ENCODE data around the gene RNF112.
A peak's percentile ranks its signal among the peaks of the same experiment; 100 is the strongest.
"Not testable (repeated sequence)": the region's sequence is repeated elsewhere in the genome, so short reads cannot be mapped to it uniquely, and the experiment has no call there.

RNF112 gene

GRCh38 chr17:19410091-19410490 is 941 bp upstream of the RNF112 start:
- DNase-seq (ENCODE audit: extremely low read depth in 1 of 2, low read depth in 1 of 2): no peak

GRCh38 chr17:19411631-19412030 is 599 bp downstream of the RNF112 start:
- no peak for DNase-seq (ENCODE audit: extremely low read depth in 1 of 2, low read depth in 1 of 2)

GRCh38 chr17:19412510-19412909 is 1.5 kb downstream of the RNF112 start:
- no peak for DNase-seq (ENCODE audit: extremely low read depth in 1 of 2, low read depth in 1 of 2)

DNA sequence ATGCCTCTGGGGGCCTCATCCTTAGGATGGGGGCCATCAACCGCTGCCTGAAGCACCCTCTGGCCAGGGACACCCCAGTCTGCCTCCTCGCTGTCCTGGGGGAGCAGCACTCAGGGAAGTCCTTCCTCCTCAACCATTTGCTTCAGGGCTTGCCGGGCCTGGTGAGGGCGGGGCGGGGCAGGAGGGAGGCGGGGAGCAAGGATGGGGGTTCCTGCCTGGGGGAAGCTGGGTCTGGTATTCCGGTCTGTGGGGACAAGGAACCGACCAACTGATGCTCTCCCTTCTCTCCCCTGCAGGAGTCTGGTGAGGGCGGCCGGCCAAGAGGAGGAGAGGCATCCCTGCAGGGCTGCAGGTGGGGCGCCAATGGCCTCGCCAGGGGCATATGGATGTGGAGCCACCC is 2.0 kb downstream of the RNF112 start:
- no peak for DNase-seq (ENCODE audit: extremely low read depth in 1 of 2, low read depth in 1 of 2)

DNA sequence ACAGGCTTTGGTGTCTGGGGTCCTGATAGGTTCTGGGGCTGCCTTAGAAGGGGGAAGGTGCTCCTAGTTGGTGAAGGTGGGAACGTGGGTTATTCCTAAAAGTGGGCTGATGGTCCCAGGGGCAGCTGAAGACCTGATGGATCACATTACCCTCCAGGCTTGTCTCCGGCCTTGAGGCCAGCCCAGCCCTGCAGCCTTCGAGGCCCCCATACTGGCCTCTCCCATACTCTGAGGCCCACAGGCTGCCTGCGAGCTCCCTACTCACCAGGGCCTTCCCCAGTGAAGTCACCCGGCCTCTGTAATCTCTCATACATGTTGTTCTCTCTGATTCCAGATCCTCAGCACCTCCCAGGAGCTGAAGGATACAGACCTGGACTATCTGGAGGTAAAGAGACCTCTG is 2.7 kb downstream of the RNF112 start:
- no peak for DNase-seq (ENCODE audit: extremely low read depth in 1 of 2, low read depth in 1 of 2)

DNA sequence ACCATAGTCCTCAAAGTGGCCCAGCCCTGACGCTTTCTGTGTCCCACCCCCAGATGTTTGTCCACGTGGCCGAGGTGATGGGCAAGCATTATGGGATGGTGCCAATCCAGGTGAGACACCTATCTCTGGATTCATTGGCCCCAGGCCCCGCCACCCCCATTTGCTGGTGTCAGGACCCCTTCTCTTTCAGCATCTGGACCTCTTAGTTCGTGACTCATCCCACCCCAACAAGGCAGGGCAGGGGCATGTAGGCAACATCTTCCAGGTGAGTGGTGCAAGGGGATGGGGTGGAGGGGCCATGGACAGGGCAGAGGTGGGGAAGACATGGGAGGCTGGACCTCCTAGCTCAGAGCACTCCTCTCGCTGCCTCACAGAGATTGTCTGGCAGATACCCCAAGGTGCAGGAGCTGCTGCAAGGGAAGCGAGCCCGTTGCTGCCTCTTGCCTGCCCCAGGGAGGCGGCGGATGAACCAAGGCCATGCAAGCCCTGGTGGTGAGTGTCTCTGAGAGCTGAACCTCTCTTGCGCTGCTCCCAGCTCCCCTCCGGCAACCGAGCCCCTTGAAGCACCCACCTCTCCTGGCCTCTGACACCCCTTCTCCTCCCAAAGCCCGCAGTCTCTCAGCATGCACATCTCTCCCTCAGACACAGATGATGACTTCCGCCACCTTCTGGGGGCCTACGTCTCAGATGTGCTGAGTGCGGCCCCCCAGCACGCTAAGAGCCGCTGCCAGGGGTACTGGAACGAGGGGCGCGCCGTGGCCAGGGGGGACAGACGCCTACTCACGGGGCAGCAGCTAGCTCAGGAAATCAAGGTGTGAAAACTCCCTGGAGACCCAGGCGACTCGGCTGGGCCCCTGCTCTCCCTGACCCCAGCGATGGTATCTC is 3.6 kb downstream of the RNF112 start:
- no peak for DNase-seq (ENCODE audit: extremely low read depth in 1 of 2, low read depth in 1 of 2)

DNA sequence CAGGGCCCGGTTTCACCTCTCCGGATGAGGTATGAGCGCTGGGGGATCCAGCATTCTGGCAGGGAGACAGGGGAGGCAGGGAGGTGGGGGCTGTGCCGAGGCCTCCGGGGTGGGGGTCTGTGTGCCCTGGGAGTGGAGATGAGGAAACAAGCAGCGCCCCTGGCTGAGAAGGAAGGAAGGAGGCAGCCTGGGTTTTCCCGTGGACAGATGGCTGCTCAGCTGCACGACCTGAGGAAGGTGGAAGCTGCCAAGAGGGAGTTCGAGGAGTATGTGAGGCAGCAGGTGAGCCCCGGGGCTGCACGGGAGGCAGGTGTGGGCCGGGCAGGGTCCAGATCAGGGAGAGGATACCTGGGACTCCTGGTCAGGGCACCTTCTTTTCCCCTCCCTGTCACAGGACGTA is 4.3 kb downstream of the RNF112 start:
- no peak for DNase-seq (ENCODE audit: extremely low read depth in 1 of 2, low read depth in 1 of 2)

DNA sequence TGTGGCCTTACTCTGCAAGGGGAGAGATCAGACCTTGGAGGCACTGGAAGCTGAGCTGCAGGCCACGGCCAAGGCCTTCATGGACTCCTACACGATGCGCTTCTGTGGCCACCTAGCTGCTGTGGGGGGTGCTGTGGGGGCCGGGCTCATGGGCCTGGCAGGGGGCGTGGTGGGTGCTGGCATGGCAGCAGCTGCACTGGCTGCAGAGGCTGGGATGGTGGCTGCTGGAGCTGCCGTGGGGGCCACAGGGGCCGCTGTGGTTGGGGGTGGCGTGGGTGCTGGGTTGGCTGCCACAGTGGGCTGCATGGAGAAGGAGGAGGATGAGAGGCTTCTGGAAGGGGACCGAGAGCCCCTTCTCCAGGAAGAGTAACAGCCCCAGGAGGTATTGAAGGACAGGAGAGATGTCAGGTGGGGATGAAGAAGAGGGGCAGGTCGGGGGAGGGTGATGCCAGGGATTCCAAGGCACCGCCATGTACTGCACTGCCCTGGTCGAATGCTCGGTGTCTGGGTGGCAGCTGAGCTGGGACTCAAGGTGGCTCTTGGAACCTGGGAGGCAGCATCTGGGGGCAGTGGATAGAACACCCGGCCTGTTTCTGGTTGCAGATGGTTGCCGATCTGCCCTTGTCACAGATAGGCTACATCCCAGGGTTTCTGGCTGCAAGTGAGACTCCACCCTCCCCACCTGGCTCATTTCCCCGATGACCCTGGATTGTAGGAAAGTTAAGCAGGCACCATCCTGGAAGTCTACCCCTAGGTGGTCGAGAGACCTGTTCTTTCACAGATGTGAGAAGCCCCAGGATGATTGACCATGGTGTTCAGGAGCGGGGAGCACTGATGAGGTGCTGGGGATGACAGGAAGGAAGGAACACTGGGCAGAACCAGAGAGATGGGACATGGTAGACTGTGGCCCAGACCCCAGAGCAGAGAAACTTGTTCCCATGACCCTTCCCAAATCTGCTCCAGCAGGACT is 5.1 kb downstream of the RNF112 start:
- DNase-seq (ENCODE audit: extremely low read depth in 1 of 2, low read depth in 1 of 2): no peak

GRCh38 chr17:19417611-19418010 is 6.6 kb downstream of the RNF112 start:
- no peak for DNase-seq (ENCODE audit: extremely low read depth in 1 of 2, low read depth in 1 of 2)

DNA sequence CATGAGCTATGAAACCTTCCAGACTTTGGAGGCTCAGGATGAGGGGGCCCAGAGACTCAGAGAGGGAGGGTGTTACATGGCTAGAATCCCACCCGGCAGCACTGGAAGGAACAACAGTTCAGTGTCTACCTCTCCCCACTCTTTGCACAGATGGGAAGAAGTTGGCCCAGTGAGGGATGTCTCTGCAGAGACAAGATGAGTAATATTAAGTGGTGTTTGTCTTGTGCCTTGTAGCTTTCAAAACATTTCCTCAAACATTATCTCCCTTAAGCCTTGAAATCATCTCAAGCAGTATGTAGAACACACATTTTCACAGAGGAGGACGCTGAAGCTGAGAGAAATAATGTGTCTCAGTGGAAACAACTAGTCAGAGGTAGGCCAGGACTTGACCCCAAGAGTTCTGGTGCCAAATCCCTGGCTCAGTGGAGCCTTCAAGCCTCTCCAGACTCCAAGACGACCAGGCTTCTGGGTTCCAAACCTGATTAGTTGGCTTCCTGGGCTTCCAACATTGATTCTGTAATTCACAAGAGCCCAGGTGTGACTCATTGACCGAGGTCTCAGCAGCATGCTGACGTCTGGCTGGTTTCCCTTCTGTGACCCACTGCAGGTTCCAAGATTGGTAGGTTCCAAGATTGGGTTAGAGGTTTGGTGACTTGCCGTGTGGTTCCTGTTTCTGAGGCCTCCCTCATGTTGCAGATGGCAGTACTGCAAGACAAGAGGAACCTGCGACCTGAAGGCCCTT is 7.4 kb downstream of the RNF112 start:
- peak in 1 of 2 donors; percentile 33 for DNase-seq (ENCODE audit: extremely low read depth in 1 of 2, low read depth in 1 of 2)

DNA sequence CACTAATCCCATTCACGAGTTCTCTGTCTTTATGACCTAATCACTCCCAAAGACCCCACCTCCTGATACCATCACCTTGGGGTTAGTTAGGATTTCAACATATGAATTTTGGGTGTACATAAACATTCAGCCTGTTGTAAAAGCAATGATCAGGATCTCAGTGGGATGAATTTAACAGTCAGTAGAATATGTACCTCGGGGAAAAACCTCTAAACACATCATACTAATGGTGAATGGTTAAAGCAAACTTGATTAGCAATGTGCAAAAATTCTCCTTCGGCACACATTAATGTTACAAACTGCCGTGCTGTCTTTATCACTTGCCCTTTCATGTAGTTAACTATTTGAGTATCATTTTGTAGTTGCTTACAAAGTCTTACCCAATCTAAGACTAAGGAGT is 10.2 kb downstream of the RNF112 start:
- no peak for DNase-seq (ENCODE audit: extremely low read depth in 1 of 2, low read depth in 1 of 2)

DNA sequence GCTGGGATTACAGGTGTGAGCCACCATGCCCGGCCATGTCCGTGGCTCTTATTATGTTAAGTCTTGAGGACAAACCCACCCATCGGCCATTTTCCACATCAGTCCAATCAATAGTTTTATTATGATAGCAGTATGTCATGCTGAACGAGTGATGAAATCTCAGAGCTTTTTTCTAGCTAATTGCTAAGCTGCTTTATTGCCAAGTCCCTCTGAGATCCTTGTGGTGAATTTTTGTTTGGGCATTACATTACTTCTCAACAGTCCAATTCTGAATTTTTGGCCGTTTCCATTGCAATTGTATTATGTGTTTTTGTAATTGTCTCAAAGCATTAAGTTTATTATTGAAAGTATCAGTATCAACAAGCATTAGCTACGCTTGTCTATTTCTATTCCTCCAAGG is 10.9 kb downstream of the RNF112 start:
- DNase-seq (ENCODE audit: extremely low read depth in 1 of 2, low read depth in 1 of 2): no peak

GRCh38 chr17:19424934-19425868 is 14.2 kb downstream of the RNF112 start:
- no peak for DNase-seq (ENCODE audit: extremely low read depth in 1 of 2, low read depth in 1 of 2)

DNA sequence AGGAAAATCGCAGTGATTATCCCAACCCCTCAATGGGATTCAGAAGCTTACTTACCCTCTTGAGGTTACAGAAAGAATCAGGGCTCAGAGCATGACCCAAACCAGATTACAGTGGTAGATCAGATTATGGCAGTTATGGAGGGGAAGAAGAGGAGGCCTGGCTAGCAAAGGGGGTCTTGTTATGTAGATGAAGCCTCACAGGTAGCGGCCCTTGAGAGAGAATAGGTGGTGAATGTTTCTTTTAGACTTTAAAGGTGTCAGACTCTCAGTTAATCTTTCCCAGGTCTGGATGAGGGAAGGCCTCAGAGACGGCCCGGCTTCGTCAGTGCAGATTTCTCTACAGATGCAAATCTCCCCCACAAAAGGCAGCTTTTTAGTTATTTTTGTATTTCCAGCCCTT is 15.6 kb downstream of the RNF112 start:
- no peak for DNase-seq (ENCODE audit: extremely low read depth in 1 of 2, low read depth in 1 of 2)

GRCh38 chr17:19431691-19432090 is 20.7 kb downstream of the RNF112 start:
- DNase-seq (ENCODE audit: extremely low read depth in 1 of 2, low read depth in 1 of 2): no peak

- DNase-seq (ENCODE audit: extremely low read depth in 1 of 2, low read depth in 1 of 2): no peak
These were observed 22.2 kb downstream of the RNF112 start for GRCh38 chr17:19433255-19433654.

DNA sequence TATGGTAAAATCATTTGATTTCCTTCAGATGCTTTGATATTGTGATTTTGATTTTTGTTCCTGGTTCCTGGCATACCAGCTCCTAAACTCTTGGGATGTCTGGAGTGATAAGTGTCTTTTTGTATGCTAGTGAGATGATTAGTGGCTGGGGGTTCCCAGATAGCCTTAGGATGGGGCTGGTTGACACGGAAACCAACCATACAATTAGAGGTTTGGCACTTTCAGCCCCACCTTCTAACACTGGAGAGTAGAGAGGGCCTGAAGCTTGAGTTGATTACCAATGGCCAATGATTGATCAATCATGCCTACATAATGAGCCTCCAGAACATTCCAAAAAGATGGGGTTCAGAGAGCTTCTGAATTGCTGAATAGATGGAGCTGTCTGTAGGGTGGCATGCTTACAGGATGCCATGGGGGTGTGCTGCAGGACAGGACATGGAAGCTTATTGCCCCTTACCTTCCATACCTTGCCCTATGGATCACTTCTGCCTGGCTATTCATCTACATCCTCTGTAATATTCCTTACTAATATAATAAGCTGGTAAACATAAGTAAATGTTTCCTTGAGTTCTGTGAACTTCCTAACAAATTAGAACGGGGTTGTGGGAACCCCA is 22.8 kb downstream of the RNF112 start:
- DNase-seq (ENCODE audit: extremely low read depth in 1 of 2, low read depth in 1 of 2): no peak

DNA sequence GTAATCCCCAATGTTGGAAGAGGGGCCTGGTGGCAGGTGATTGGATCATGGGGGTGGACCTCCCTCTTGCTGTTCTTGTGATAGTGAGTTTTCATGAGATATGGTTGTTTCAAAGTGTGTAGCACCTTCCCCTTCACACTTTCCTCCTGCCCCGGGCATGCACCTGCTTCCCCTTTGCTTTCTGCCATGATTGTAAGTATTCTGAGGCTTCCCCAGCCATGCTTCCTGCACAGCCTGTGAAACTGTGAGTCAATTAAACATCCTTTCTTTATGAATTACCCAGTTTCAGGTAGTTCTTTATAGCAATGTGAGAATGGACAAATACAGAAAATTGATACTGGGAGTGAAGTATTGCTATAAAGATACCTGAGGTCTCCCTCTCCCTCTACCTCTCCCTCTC is 29.4 kb downstream of the RNF112 start:
- DNase-seq (ENCODE audit: extremely low read depth in 1 of 2, low read depth in 1 of 2): no peak

DNA sequence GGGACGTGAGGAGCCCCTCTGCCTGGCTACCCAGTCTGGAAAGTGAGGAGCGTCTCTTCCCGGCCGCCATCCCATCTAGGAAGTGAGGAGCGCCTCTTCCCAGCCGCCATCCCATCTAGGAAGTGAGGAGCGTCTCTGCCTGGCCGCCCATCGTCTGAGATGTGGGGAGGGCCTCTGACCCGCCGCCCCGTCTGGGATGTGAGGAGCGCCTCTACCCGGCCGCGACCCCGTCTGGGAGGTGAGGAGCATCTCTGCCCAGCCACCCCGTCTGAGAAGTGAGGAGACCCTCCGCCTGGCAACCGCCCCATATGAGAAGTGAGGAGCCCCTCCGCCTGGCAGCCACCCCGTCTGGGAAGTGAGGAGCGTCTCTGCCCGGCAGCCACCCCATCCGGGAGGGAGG is 30.3 kb downstream of the RNF112 start:
- not testable (repeated sequence) for DNase-seq (ENCODE audit: extremely low read depth in 1 of 2, low read depth in 1 of 2)

DNA sequence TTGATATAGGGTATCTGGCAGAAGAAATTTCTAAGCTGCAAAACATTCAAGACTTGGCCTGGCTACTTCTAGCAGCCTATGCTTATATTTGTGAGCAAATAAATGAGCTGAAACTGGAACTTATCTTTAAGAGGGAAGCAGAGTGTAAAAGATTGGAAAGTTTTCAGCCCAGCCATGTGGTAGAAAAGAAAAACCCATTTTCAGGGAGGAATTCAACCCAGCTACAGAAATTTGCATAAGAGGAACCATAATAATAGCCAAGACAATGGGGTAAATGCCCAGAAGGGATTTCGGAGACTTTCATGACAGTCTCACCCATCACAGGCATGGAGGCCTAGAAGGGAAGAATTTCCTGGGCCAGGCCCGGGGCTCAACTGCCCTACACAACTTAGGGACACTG is 31.7 kb downstream of the RNF112 start:
- DNase-seq (ENCODE audit: extremely low read depth in 1 of 2, low read depth in 1 of 2): no peak

Data from stimulated activated CD8-positive, alpha-beta memory T cell treated with anti-CD3 and anti-CD28 coated beads, Interleukin-7, amount 100 ng/mL, for 48 hours (primary cell).